AML-193 (cell line): Measurements from ENCODE around the gene RASL11A.
"Not testable (repeated sequence)": the region's sequence is repeated elsewhere in the genome, so short reads cannot be mapped to it uniquely, and the experiment has no call there.

Experiments
- DNase-seq, 2 experiments: peaks; one replicate each; lab custom pipeline; 2025; lab: John Stamatoyannopoulos, UW

RASL11A gene, protein sequence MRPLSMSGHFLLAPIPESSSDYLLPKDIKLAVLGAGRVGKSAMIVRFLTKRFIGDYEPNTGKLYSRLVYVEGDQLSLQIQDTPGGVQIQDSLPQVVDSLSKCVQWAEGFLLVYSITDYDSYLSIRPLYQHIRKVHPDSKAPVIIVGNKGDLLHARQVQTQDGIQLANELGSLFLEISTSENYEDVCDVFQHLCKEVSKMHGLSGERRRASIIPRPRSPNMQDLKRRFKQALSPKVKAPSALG

DNA sequence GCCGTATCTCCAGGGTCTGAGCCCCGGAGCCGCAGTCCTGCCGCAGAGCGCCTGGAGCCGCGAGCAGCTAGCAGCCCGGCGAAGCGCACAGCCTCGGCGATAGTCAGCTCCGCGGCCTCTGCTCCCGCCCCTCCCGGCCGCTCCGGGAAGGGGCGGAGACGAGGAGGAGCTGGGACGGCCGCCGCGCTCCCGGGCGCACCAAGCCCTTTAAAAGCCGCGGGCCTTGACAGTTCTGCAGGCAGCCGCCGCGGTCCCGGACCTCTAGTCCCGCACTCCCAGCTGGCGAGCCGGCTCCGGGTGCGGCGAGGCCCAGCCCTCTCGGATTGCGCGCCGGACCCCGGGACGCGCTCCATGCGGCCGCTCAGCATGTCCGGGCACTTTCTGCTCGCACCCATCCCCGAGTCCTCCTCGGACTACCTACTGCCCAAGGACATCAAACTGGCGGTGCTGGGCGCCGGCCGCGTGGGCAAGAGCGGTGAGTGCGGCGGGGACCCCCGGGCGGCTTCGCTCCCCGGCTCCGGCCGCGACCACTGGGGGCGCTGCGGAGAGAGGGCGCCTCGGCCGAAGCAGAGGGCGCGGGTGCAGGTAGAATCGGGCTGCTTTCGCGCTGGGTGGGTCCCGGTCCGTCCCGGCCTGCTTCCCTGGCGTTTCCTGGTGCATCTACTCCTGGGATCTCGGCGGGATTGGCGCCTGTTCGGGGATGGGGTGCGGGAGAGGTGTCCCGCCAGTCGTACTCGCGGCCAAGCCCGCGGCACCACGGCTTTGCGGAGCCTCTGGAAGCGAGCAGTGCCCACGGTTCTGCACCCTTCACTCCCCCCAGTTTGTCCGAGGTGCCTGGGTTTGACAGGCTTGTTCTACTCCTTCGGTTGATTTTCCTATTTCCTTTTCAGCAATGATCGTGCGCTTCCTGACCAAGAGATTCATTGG, at the start of gene RASL11A:
RASL11A (plus strand) TSS at position 237 of the 927 bp plus-strand sequence; CDS start at position 352, 115 bp downstream.
- DNase-seq, result peak; percentile 66 to 72

DNA sequence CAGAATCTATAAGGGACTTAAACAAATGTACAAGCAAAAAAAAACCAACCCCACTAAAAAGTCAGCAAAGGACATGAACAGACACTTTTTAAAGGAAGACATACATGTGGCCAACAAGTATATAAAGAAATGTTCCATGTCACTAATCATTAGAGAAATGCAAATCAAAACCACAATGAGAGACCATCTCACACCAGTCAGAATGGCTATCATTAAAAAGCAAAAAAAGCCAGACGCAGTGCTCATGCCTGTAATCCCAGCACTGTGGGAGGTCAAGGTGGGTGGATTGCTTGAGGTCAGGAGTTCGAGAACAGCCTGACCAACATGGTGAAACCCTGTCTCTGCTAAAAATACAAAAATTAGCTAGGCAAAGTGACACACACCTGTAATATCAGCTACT, 48.5 kb upstream of the RASL11A start:
- DNase-seq, result not testable (repeated sequence)

DNA sequence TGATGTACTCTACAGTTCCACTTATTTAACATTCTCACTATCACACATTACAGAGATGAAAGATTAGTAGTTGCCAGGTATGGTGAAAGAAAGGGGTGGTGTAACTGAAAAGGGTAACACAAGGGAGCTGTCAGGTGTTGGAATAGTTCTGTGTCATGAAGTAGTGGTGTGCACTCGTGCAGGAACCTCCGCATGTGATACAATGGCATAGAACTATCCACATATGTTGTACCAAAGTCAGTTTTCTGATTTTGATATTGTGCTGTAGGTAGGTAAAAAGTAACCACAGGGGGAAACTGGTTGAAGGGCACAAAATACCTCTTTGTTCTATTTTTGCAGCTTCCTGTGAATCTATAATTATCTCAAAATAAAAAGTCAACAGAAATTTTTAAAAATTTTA, 43.6 kb upstream of the RASL11A start:
- DNase-seq, result no peak

DNA sequence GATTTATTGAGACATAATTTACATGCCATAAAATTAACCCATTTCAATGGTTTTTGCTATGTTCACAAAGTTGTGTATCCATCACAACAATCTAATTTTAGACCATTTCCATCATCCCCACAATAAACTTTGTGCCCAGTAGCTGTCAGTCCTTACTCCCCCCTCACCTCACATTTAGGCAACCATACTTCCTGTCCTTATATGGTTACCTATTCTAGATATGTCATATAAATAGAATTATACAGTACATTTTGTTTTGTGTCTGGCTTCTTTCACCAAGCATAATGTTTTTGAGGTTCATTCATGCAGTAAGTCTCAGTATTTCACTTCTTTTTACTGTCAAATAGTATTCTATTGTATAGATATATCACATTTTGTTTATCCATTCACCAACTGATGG, 42.5 kb upstream of the RASL11A start:
- DNase-seq, result no peak

DNA sequence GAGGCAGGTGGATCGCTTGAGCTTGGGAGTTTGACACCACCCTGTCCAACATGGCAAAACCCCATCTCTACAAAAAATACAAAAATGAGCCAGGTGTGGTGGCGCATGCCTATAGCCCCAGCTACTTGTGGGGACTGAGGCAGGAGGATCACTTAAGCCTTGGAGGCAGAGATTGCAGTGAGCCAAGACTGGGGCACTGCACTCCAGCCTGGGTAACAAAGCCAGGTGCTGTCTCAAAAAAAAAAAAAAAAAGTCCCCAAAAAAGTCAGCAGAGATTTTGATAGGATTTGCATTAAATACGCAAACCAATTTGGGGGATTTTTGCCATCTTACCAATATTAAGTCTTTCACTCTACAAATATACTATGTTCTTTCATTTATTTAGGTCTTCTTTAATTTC, 41.0 kb upstream of the RASL11A start:
- DNase-seq, result no peak

- DNase-seq, result no peak
Observed at GRCh38 chr13:27233964-27234363, 36.7 kb upstream of the RASL11A start.

- DNase-seq, result no peak
Observed at GRCh38 chr13:27236478-27236877, 34.2 kb upstream of the RASL11A start.

DNA sequence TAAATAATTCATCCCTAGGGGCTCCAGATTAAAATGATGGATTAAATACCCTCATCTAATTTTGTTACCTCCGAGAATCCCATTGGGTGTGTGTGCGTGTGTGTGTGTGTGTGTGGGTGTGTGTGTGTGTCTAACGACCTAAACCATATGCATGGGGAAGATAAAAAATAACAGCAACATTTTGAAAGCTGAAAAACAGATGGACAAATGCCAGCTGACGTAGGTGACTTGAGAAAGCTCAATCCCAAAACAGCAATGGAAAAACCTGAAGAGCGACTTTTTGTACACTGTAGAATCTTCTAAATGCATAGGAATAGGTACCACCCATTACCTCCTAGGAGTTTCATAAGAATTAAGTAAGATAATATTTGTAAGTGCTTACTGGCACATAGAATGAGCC, 27.9 kb upstream of the RASL11A start:
- no peak for DNase-seq

DNA sequence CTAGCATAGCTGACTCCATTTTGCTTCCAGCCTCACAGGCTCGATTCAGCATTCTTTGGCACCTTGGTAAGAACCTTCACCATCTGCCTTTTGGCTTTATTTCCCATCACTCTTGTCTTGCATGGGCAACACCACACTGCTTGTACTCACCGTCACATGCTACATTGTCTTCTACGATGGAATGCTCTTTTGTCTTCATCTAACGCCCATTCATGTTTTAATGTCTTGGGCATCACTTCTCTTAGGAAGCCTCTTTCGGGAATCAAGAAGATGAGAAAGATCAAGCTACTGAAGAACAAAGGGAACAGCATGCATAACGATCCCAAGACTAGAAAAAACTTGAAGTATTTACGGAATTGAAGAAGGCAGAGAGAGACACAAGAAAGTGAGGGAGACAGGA, 25.0 kb upstream of the RASL11A start:
- no peak for DNase-seq

DNA sequence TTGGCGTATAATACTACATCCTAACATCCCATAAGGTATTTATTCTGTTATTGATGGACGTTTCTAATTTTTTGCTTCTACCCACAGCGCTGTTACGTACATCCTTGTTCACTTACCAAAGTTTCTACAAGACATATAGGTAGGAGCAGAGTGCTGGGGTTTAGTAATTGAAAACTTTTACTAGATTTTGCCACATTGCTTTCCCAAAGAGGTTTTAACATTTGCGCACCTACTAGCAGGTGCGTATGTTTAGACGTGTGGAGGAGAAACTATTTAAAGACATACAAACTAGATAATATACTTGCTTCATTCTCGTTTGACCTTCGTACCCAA, 19.8 kb upstream of the RASL11A start:
- DNase-seq, result no peak

GRCh38 chr13:27251166-27252091, 19.2 kb upstream of the RASL11A start, which contains the start of gene RPL21:
Gene RPL21, plus strand, starts transcription at chr13:27251558. Its CDS starts 2,219 bp downstream, at chr13:27253777.
- peak; percentile 94 to 95 for DNase-seq

GRCh38 chr13:27252467-27252866, 18.2 kb upstream of the RASL11A start:
- DNase-seq, result no peak

DNA sequence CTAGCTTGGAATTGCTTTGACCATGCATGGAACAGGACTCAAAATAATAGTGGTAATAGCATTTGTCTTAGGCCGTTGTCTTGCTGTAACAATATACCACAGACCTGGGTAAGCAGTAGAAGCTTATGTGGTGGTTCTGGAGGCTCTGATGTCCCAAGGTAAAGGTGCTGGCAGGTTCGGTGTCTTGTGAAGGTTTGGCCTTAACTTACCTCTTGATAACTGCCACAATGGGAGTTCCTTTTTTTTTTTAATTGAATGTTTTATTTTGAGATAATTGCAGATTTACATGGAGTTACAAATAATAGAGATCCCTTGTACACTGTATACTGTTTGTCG, 13.4 kb upstream of the RASL11A start:
- DNase-seq, result no peak

GRCh38 chr13:27257648-27258253, 12.9 kb upstream of the RASL11A start:
- no peak for DNase-seq

DNA sequence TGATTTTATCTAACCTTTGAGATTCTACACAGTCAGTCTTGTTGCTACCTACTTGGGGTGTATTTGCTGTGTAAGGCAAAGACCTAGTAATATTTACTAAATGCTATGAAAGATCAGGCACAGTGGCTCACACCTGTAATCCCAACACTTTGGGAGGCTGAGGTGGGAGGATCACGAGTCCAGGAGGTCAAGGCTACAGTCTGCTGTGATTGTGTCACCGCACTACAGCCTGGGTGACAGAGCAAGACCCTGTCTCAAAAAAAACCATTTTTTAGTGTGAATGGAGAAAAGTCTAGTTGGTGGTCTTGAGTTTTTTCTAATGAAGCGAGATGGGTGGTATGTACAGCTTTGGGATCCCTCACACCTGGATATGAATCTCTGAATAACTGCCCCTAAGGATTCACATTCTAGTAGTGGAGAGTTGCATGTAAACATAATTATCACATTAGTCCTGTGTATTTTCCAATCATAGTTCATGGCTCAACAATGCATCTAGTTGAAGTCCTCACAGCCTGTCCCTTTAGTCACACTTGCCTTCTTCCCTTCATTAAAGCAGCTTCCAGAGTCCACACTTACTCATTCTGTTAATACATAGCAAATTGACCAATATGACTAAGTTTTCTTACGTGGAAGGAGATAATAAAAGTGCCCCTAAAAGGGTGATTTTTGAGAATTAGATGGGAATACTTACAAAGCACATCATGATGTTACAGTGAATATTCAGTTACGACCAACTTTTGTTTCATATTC, 11.8 kb upstream of the RASL11A start:
- no peak for DNase-seq

DNA sequence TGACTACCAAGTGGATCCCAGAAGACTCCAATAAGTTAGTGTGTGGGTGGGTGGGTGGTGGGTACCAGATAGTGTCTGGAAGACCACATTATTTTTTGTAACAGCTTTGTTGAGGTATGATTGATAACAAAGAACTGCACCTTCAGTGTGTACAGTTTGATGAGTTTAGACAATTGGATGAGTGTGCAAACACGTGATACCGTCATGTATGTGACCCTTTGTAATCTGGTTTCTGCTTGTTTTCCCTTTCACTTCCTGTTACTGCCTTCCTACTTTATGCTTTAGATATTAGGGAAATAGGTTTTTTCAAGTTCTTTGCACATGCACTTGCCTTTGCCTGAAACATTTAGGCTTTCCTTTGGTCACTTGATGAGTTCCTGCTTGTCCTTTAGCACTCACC, 10.8 kb upstream of the RASL11A start:
- DNase-seq, result no peak

GRCh38 chr13:27261396-27261795, 9.2 kb upstream of the RASL11A start:
- no peak for DNase-seq

- DNase-seq, result no peak
Observed at GRCh38 chr13:27263438-27263837, 7.2 kb upstream of the RASL11A start.

GRCh38 chr13:27264181-27264580, 6.4 kb upstream of the RASL11A start:
- DNase-seq, result no peak

DNA sequence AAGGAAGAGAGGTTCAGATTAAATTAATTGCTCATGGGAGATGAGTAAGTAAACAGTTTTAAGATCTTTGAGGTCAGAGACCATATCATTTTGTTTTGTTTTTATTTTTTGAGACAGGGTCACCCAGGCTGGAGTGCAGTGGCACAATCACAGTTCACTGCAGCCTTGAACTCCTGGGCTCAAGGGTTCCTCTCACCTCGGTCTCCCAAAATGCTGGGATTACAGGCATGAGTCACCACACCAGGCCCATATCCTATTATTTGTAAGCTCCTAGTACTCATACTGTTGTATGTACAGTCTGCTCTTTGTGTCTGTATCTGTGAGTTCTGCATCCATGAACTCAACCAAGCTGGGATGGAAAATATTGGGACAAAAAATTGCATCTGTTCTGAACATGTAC, 6.0 kb upstream of the RASL11A start:
- DNase-seq, result no peak

GRCh38 chr13:27266917-27267316, 3.7 kb upstream of the RASL11A start:
- no peak for DNase-seq
